IMR-90 (cell line): Measurements from ENCODE around the gene SOX6.

Experiments used
- CEBPB ChIP-seq: IDR thresholded peaks from 2 replicates; pipeline ENCODE4 v1.6.1; 2012; ENCODE audit warnings: low read depth, low read length, improper control_type of control experiment
- CHD1 ChIP-seq: IDR thresholded peaks from 2 replicates; pipeline ENCODE4 v1.6.1; 2012; ENCODE audit warnings: low read depth, low read length, improper control_type of control experiment
- CTCF ChIP-seq: conservative IDR thresholded peaks from 2 replicates; pipeline ENCODE4 v1.5.1; 2012; ENCODE audit warnings: mild to moderate bottlenecking, low read depth, low read length, improper control_type of control experiment
- ELK1 ChIP-seq: fragments of 150-350 bp; IDR thresholded peaks from 2 replicates; pipeline ENCODE4 v1.6.1; 2016; ENCODE audit warnings: low read depth, mild to moderate bottlenecking, low read length, moderate library complexity, borderline replicate concordance
- FOS ChIP-seq: fragments of 150-350 bp; IDR thresholded peaks from 2 replicates; pipeline ENCODE4 v1.6.1; 2016; ENCODE audit warnings: low read depth, low read length
- MAFK ChIP-seq: IDR thresholded peaks from 2 replicates; pipeline ENCODE4 v1.6.1; 2012; ENCODE audit warnings: low read depth, low read length, improper control_type of control experiment
- MAZ ChIP-seq: IDR thresholded peaks from 2 replicates; pipeline ENCODE4 v1.6.1; 2012; ENCODE audit warnings: low read depth, mild to moderate bottlenecking, low read length, improper control_type of control experiment, moderate library complexity, borderline replicate concordance
- MXI1 ChIP-seq: IDR thresholded peaks from 2 replicates; pipeline ENCODE4 v1.6.1; 2012; ENCODE audit warnings: low read depth, mild to moderate bottlenecking, low read length, moderate library complexity, borderline replicate concordance
- POLR2A ChIP-seq: IDR thresholded peaks from 2 replicates; pipeline ENCODE4 v1.6.1; 2012; ENCODE audit warnings: mild to moderate bottlenecking, low read depth, low read length
- RAD21 ChIP-seq: IDR thresholded peaks from 2 replicates; pipeline ENCODE4 v1.6.1; 2012; ENCODE audit warnings: low read length, improper control_type of control experiment
- RCOR1 ChIP-seq: IDR thresholded peaks from 2 replicates; pipeline ENCODE4 v1.6.1; 2012; ENCODE audit warnings: mild to moderate bottlenecking, low read length, improper control_type of control experiment; ENCODE audit not compliant: insufficient replicate concordance
- RFX5 ChIP-seq: IDR thresholded peaks from 2 replicates; pipeline ENCODE4 v1.8.0; 2012; ENCODE audit warnings: low read depth, mild to moderate bottlenecking, low read length, moderate library complexity
- SMC3 ChIP-seq: fragments of 150-350 bp; IDR thresholded peaks from 2 replicates; pipeline ENCODE4 v1.6.1; 2016; ENCODE audit warnings: low read depth, mild to moderate bottlenecking, antibody characterized with exemption, low read length, moderate library complexity
- USF2 ChIP-seq: fragments of 150-350 bp; IDR thresholded peaks from 2 replicates; pipeline ENCODE4 v1.6.1; 2017; ENCODE audit warnings: mild to moderate bottlenecking, antibody characterized with exemption, low read length, low read depth

- no peak for TF ChIP-seq RAD21
- no peak for TF ChIP-seq CTCF
- no peak for TF ChIP-seq POLR2A
- TF ChIP-seq RCOR1, result no peak
- TF ChIP-seq MAZ, result no peak
- TF ChIP-seq USF2, result no peak
- no peak for TF ChIP-seq RFX5
- TF ChIP-seq SMC3, result no peak
- TF ChIP-seq ELK1, result no peak
- no peak for TF ChIP-seq MXI1
- no peak for TF ChIP-seq CHD1
- TF ChIP-seq FOS, result no peak
- TF ChIP-seq CEBPB, result no peak
- TF ChIP-seq MAFK, result no peak
Measured at GRCh38 chr11:15989685-15990084, 366.7 kb downstream of the SOX6 start.
